MCF 10A (cell line): ENCODE results near the gene ENHO. TPM values are rescaled to one million over a fixed set of nuclear protein-coding genes. Genes with fewer than 3 reads are reported as not detected.

Experiments used
- BruUV-seq: library from RNA; stranded (reverse); fragments of 400-500 nt; replicated peaks from 2 replicates; lab custom pipeline; 2021; lab: Mats Ljungman, UMichigan
- CTCF ChIA-PET: fragments of 300-600 bp; sonication (Branson Sonifier 250); formaldehyde crosslinking; extraction: SDS; loops from one replicate; lab custom pipeline; 2021; ENCODE audit warnings: antibody characterized with exemption, inconsistent platforms; lab: Yijun Ruan, JAX
- POLR2A ChIA-PET: fragments of 300-600, 350-650 bp; sonication (Branson Sonifier 250); formaldehyde crosslinking; extraction: SDS; loops from one replicate; lab custom pipeline; 2020; ENCODE audit warnings: antibody characterized with exemption, inconsistent platforms; lab: Yijun Ruan, JAX
- DNase-seq: peaks from one replicate; pipeline ENCODE4 v3.0.0-alpha.2; 2018; ENCODE audit not compliant: unreplicated experiment
- H3K27ac Mint-ChIP-seq: one replicate; pipeline ENCODE4 v1.8.0; 2022; ENCODE audit warnings: mild to moderate bottlenecking, low read depth, mixed read lengths; ENCODE audit not compliant: unreplicated experiment
- H3K27me3 Mint-ChIP-seq: one replicate; pipeline ENCODE4 v1.8.0; 2022; ENCODE audit warnings: mixed read lengths; ENCODE audit not compliant: insufficient read depth, unreplicated experiment
- H3K36me3 Mint-ChIP-seq: one replicate; pipeline ENCODE4 v1.8.0; 2022; ENCODE audit warnings: mild to moderate bottlenecking, moderate library complexity, mixed read lengths; ENCODE audit not compliant: insufficient read depth, unreplicated experiment
- H3K4me1 Mint-ChIP-seq: one replicate; pipeline ENCODE4 v1.8.0; 2022; ENCODE audit warnings: mixed read lengths; ENCODE audit not compliant: insufficient read depth, unreplicated experiment
- H3K4me3 Mint-ChIP-seq: one replicate; pipeline ENCODE4 v1.8.0; 2022; ENCODE audit warnings: mild to moderate bottlenecking, moderate library complexity, mixed read lengths; ENCODE audit not compliant: unreplicated experiment
- H3K9me3 Mint-ChIP-seq: one replicate; pipeline ENCODE4 v1.8.0; 2022; ENCODE audit warnings: mixed read lengths; ENCODE audit not compliant: unreplicated experiment
- intact Hi-C: fragments of 100-400 bp; cut with micrococcal nuclease; formaldehyde crosslinking; loops from 2 replicates; pipeline ENCODE4 v1.14.1; 2022
- total RNA-seq: library from RNA; stranded (reverse); gene quantifications from 2 replicates; pipeline ENCODE4 v1.2.3, GENCODE V29; 2022
- TF ChIP-seq, protein P1 (sequence below): fragments of 200-600 bp; IDR thresholded peaks from one replicate; pipeline ENCODE4 v1.8.0; 2022; ENCODE audit warnings: antibody characterized with exemption, mild to moderate bottlenecking; ENCODE audit not compliant: unreplicated experiment

The ENHO gene
- total RNA-seq, 1 experiment from 2014 or later, result not detected

DNA sequence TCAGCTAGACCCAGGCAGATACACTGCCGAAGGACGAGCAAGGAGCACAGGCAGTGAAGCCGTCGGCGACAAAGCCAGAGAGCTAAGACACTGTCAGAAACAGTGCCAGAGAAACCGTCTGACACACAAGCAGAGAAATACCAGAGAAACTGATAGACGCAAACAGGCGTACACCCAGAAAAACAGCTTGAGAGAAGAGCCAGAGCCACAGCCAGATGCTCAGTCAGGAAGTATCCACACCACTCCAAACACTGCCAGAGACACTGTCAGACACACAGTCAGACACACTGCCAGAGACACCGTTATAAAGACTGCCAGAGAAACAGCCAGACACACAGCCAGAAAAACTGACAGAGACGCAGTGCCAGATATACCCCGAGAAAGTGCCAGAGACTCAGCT lies 47.6 kb upstream of the ENHO start:
- peaks cover 18% of the 10 kb centered on the region for H3K27me3 Mint-ChIP-seq
- no peaks in the 10 kb centered on the region for H3K9me3 Mint-ChIP-seq
- ChIA-PET CTCF (interaction anchor here (1.1 to 3.8 kb wide), 3 partner anchors 21 to 33 kb away, joined by 3 to 22 read pairs (median 6); no protein-coding TSS in a partner anchor), POLR2A (interaction anchor here (0.6 kb wide), 1 partner anchor 37 kb away, joined by 4 read pairs; no protein-coding TSS in a partner anchor)
- no peak overlapping the region for H3K27ac Mint-ChIP-seq
- no peaks in the 10 kb centered on the region for H3K36me3 Mint-ChIP-seq
- no peak overlapping the region for H3K4me3 Mint-ChIP-seq
- H3K4me1 Mint-ChIP-seq, result no peaks in the 10 kb centered on the region
- no TSS peak for BruUV-seq
- no peak for DNase-seq
- intact Hi-C loops, result no loop called here
- TF ChIP-seq, protein P1, sequence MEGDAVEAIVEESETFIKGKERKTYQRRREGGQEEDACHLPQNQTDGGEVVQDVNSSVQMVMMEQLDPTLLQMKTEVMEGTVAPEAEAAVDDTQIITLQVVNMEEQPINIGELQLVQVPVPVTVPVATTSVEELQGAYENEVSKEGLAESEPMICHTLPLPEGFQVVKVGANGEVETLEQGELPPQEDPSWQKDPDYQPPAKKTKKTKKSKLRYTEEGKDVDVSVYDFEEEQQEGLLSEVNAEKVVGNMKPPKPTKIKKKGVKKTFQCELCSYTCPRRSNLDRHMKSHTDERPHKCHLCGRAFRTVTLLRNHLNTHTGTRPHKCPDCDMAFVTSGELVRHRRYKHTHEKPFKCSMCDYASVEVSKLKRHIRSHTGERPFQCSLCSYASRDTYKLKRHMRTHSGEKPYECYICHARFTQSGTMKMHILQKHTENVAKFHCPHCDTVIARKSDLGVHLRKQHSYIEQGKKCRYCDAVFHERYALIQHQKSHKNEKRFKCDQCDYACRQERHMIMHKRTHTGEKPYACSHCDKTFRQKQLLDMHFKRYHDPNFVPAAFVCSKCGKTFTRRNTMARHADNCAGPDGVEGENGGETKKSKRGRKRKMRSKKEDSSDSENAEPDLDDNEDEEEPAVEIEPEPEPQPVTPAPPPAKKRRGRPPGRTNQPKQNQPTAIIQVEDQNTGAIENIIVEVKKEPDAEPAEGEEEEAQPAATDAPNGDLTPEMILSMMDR, result no peak

DNA sequence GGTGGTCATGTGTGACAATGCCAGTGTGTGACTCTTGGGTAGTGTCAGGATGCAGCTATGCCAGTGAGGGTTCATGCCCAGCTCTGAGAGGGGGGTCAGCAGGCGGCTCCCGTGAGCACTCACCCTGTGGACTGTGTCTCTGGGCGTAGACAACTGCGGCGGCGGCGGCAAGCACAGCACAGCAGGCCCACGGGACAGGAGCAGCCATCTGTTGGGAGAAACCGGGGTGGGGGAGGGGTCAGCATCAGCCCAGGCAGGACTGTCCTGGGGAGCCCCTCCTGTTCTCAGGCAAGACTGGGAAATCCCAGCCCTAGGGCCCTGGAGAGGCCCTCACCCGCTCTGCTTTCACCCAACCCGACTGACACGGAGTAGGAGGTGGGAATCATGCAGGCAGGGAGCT lies 46.0 kb upstream of the ENHO start:
- Mint-ChIP-seq H3K36me3 (no peaks in the 10 kb centered on the region), H3K27ac (no peak overlapping the region), H3K27me3 (peaks cover 25% of the 10 kb centered on the region), H3K9me3 (no peaks in the 10 kb centered on the region), H3K4me1 (no peaks in the 10 kb centered on the region), H3K4me3 (no peak overlapping the region)
- ChIA-PET POLR2A (interaction anchor here (0.7 kb wide), 1 partner anchor 1282 kb away, joined by 3 read pairs; no protein-coding TSS in a partner anchor), CTCF (interaction anchor here (0.8 to 3.8 kb wide), 3 partner anchors 22 to 165 kb away, joined by 4 to 22 read pairs (median 7); no protein-coding TSS in a partner anchor)
- no peak for DNase-seq
- intact Hi-C loops, result no loop called here
- TF ChIP-seq, protein P1, result no peak
- BruUV-seq, result no TSS peak

DNA sequence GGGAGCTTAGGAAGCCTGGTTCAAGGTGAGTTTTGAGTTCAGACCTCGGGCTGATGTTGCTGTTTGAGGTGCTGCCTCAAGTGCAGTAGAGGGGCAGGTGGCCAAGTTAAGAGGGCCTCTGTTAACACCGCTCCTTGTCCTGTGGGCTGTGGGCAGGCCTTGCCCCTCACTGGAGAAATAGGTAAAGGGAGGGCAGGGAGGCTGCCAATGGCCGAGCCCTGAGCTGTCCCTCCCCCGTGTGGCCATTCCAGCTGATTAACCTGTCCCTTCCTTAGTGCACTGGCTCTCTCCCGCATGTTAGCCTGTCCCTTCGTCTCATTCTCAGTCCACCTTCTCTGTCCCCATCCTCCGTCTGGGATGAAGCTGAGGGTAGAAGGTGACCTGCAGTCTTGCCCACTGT lies 45.3 kb upstream of the ENHO start:
- Mint-ChIP-seq H3K9me3 (no peaks in the 10 kb centered on the region), H3K4me3 (no peak overlapping the region), H3K27ac (no peak overlapping the region), H3K36me3 (no peaks in the 10 kb centered on the region), H3K4me1 (no peaks in the 10 kb centered on the region), H3K27me3 (peaks cover 31% of the 10 kb centered on the region)
- DNase-seq, result no peak
- no TSS peak for BruUV-seq
- POLR2A ChIA-PET, result interaction anchor here (0.7 kb wide), 1 partner anchor 1281 kb away, joined by 3 read pairs; no protein-coding TSS in a partner anchor
- CTCF ChIA-PET, result interaction anchor here (0.6 to 3.8 kb wide), 3 partner anchors 23 to 313 kb away, joined by 3 to 22 read pairs (median 4); no protein-coding TSS in a partner anchor
- TF ChIP-seq, protein P1, result no peak
- intact Hi-C loops, result no loop called here

DNA sequence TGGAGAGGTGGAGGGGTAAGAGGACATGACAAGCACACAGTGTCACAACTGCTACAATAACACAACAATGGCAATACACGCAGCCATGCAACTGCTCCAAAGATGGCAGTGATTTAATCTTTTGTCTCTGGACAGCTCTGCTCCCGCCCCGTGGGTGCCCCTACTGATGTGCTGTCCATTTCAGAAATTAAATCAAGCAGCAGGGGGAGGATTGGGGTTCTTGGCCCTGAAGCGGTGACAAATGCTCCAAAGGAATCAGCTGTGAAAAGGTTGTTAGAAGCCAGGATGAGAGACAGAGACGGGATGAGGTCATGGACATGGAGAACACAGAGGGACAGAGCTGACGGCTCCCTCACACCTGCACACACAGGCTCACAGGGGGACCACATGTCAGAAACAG lies 44.2 kb upstream of the ENHO start:
- no TSS peak for BruUV-seq
- Mint-ChIP-seq H3K27ac (no peak overlapping the region), H3K27me3 (peaks cover 39% of the 10 kb centered on the region), H3K4me1 (no peaks in the 10 kb centered on the region), H3K4me3 (no peak overlapping the region), H3K36me3 (no peaks in the 10 kb centered on the region), H3K9me3 (no peaks in the 10 kb centered on the region)
- POLR2A ChIA-PET, result no interaction called here
- intact Hi-C loops, result no loop called here
- TF ChIP-seq, protein P1, result no peak
- no peak for DNase-seq
- CTCF ChIA-PET, result interaction anchor here (0.6 to 1.5 kb wide), 2 partner anchors 12 to 26 kb away, joined by 4 read pairs; no protein-coding TSS in a partner anchor
